HUDEP-2 (cell line): Measurements from ENCODE around the gene IRAK3.

ENCODE experiments used
- DNase-seq, 76 experiments: peaks; one replicate each; lab custom pipeline; 2025; ENCODE audit not compliant: unreplicated experiment in 76 of 76; lab: John Stamatoyannopoulos, UW

The IRAK3 gene

DNA sequence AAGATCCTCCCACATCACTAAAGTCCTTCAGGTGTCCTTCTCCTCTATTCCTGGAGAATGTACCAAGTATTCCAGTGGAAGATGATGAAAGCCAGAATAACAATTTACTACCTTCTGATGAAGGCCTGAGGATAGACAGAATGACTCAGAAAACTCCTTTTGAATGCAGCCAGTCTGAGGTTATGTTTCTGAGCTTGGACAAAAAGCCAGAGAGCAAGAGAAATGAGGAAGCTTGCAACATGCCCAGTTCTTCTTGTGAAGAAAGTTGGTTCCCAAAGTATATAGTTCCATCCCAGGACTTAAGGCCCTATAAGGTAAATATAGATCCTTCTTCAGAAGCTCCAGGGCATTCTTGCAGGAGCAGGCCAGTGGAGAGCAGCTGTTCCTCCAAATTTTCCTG is 58.7 kb downstream of the IRAK3 start:
- DNase-seq = no peak

DNA sequence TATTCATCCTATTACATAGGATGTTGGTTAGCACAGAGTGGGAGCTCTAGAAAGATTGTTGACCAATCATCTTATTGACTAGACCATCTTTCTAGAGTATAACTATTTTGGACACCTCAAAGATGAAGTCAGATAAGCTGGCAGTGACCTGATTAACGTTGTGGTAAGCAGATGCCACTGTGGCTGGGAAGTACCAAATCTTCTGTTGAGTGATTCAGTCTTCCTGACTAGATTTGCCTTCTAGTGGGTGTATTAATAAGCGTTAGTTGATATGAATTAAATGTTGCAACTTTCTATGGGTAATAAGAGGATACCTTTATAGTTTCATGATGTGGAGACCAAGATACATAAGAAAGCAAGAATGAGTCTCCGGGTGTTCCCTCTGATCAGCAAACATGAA is 62.0 kb downstream of the IRAK3 start:
- no peak for DNase-seq

DNA sequence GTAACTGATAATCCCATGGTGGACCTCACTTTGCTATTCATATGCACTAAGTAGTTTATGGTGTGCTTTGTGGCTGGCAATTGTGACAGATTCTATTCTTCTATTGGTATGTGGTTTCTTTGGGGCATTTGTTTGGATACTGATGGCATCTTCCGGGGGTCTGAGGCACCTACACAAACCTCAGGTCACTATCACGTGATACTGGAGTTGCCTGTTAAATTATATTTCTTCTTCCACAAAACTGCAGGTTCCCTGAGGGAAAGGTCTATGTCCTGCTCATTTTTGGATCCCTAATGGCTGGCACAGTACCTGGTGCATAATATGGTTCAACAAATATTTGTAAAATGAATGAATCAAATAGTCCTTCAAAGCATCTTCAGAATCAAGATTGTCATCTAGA is 63.8 kb downstream of the IRAK3 start:
- DNase-seq = no peak

DNA sequence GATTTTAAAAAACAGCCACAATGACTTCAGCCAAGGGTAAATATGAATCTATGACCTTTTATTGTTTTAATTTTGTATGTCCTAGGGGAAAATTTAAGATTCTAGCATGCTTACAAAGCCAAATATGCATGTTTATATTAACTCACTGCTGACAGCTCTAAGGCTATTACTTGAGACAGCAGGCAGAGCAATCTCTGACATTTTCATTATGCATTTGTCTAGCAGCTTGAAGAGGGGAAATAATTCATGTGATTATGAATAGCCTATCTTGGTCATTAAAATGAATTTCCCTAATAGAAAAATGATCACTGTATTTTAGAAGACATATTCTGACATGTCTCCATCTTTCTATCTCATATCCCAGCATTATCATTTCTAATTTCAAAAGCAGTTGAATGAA is 66.7 kb downstream of the IRAK3 start:
- DNase-seq = no peak

DNA sequence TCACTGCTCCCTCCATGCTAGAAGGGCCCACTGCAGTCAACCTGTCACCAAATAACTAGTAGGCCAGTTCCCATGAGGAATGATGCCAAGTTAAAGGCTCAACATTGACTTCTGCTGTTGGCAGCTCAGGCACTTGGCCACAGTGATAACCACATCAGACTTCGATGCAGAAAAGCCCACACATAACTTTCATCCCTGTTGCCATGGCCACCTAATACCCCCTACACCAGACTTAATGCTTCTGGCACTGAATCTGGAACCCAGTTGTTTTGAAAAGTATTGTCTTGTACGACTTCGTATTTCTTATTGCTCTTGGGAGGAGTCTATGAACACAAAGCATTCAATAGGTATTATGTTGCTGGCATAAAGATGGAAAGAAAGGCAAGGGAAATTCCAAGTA is 69.0 kb downstream of the IRAK3 start:
- no peak for DNase-seq

DNA sequence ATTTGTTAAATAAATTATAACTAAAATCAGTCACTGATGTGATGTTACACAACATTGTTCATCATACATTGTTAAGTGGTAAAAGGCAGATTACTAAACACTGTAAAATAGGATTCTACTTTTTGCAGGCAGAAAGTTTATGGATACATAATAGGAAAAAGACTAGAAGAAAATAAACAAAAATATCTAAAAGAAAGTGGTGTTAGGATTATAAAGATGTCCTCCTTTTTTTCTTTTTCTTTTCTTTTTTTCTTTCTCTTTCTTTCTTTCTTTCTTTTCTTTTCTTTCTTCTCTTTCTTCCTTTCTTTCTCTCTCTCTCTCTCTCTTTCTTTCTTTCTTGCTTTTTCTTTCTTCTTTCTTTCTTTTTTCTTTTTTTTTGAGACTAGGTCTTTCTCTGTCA is 73.7 kb downstream of the IRAK3 start:
- DNase-seq = no peak

DNA sequence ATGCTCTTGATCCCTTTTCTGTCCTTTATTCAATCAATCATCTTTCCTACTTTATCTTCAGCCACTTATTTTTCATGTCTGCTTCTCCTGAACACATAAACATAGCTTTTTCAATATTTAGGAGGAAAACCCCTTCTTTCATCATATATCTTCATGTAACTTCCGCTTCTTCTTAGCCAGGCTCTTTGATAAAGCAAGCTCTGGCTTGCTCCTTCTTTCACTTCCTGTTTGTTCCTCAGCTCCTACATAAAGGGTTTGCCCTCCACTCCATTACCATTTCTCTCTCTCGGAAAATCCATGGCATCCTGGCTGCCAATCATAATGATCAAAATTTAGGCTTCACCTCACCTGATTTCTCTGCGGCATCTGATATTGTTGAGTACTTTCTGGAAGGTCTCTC is 79.5 kb downstream of the IRAK3 start:
- no peak for DNase-seq

DNA sequence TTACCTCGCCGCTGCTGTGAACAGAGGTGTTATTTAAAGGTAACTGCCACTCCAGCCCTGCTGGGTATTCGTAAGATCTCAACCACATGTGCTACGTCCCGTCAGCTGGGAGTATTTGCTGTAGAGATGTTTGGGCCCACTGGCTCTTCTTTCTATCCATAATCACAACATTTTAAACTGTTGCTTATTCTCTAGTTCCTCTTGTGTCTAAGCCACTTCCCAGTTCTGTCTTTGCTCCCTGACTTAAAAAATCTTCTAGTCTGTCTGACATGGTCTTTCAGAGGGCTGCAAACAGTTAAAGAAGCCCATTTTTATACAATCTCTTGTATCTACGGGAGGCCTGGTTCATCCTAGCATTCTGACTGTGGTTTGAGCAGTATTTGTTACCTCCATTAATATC is 80.1 kb downstream of the IRAK3 start:
- DNase-seq = no peak

DNA sequence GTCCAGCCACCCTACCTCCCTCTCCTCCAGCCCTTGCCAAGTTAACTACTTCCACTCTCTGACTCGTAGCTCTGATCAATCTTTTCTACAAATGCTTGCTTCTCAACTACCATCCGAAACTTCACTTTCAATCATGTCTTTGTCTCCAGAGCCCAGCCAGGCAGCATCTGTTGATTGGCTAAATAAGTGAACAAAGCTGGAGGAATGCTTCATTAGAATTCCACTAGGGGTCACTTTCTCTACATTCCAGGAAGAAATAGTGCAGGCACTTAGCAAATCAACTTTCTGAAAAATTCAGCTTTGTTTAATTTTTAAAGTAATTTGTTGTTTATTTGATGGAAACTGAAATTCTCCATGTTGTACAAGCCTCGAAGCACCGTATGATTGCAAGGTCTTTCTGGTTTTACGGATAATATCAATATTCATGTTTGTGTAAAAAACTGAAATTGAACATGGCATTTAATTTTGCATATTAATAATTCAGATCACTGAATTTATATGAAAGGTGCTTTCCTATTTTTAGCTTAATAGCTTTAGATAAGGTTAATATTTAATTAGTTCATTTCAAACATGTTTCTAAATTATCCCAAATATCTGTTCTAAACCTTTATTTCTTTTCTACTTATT is 80.9 kb downstream of the IRAK3 start:
- DNase-seq = peak in 23 of 76 experiments; percentile 4 to 55 (median 15)

DNA sequence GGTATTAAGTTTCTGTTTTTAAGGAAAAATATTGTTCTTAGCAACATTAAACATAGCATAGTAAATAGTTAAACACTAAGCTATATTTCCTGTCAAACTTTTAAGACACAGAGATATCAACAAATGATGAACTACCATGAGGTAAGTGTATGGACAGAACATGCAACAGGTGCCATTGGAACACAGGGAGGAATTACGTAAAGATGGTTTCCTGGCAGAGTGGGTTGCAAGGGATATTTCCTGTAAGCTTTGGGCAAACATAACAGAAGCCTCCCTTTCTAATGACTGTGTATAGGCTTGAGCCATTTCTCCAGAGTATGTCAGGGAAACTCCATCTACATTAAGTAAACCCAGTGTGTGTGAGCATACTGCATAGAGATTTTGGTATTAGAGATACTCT is 81.6 kb downstream of the IRAK3 start:
- no peak for DNase-seq

DNA sequence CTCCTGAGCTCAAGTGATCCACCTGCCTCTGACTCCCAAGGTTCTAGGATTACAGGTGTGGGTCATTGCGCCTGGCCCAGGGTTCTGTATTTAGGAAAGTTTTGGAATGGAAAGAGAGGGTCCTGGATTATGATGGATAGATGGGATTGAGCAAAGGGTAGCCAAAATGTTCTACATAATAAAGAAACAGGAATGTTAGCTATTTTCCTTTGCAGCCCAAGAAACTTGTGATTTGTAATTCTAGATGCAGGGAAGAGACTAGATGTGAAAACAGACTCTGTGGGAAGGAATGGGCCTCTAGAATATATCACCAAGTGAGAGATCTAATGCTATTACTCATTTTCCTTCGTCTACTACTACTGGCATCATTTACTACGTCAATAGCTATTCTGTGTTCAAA is 83.6 kb downstream of the IRAK3 start:
- no peak for DNase-seq

DNA sequence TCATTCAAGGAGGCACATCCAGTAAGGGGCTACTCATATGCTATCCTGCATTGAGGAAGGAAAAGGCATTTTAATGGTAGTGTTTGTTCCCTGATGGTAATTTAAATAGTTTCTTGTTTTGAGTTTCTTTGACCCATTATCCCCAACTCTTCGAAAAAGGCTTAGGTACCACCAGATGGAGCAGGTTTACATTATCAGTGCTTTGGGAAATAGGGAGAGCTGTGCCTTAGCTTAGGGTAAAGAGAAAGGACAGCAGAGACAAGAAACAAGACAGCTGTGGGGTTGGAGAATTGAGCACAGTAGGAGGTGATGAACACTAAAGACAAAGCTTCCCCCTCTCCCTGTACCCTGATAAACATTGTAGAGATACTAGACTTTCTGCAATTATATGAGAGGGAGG is 84.1 kb downstream of the IRAK3 start:
- no peak for DNase-seq

DNA sequence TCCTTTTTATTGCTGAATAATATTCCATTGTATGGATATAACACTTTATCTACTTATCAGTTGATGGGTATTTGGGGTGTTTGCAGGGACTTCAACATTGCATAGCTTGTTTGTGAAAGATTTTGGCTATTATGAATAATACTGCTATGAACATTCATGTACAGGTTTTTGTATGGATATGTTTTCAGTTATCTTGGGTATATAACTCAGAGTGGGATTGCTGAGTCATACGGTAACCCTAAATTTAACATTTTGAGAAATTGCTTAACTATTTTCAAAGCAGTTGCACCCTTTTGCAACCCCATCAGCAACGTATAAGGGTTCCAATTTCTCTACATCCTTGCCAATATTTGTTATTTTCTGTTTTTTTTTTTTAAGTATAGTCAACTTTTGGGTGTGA is 86.0 kb downstream of the IRAK3 start:
- DNase-seq = no peak

DNA sequence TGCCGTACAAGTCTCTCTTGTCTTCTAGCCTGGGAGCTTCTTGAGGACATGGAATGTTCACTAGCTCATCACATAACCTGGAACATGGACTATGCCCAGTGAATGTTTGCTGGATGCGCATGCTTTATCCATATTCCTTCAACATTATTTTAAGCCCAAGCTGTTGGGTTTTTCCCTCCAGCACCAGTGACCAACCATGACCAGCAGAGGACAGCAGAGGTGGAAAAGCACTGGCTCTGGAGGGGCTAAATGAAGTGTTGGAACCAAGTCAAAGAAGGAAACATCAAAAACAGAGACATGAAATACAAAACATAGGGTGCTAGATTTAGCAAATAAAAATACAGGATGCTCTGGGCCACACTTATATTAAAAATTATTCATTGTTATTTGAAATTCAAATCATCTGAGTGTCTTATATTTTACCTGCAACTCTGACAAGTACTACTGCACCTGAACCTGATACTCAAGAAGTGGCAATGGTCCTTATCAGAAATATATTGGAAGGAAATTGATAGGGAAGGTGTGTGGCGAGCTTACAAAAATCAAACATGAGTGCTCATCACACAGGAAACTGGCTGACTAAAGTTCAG is 90.2 kb downstream of the IRAK3 start:
- DNase-seq = peak in 14 of 76 experiments; percentile 0 to 35 (median 9)

DNA sequence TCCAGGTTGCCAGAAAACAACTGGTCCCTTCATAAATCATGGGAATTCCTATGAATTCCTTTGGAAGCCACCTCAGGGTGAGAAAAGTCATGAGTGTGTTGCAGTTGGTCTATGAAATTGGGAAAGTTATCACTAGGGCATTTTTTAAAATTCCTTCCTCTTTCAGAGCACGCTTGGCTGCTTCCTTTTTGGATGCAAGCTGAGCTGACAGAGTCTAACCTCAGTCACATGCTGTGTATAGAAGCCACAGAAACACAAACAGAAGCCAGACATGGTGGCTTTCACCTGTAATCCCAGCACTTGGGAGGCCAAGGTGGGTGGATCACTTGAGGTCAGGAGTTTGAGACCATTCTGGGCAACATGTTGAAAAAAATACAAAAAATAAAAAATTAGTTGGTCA is 91.5 kb downstream of the IRAK3 start:
- DNase-seq = no peak

DNA sequence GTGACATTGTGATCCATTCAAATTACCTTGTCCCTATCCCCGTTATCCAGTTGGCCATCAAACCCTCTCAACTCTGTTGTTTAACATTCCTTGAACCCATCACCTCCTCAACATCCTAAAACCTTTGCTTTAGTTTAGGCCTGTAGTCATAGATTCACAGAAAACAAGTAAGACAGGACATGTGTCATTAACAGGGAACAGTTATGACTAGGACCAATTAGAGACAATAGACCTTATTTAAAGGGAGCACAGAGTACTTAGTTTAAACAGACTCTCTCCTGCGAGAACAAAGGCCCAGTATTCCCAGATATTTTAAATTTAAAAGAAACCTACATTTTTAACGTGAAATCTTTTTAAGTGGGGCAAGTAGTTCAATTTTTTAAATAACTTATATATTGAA is 93.2 kb downstream of the IRAK3 start:
- DNase-seq = no peak

DNA sequence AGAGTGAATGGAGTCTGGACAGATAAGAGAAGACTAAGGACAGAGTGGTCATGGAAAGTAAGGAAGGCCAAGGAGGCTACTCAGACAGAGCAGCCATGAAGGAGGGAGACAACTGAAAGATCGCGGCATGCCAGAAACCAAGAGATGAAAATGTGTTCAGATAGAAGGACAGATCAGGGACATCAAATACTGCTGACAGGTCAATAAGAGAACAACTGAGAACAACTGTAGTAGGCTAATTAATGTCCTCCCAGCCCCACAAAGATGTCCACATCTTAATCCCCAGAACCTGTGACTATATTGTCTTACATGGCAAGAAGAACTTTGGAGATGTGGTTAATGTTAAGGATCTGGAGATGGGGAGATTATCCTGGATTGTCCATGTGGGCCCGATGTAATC is 98.3 kb downstream of the IRAK3 start:
- DNase-seq = no peak

DNA sequence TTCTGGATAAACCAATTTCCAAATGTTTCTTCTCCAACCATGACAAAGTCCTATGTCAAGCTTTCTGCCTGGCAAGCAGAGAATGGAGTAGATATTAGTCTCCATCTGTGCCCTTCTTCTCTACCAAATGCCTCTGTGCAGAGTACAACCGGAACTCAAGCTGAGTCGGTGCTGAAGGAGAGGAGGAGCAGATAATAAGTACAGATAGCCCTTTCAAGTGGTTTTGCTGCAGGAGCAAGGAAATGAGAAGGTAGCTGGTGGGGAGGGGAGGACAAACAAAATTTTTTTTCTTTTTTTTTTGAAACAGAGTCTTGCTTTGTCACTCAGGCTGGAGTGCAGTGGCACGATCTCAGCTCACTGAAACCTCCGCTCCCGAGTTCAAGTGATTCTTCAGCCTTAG is 99.1 kb downstream of the IRAK3 start:
- DNase-seq = peak in 4 of 76 experiments; percentile 5 to 20 (median 12)

DNA sequence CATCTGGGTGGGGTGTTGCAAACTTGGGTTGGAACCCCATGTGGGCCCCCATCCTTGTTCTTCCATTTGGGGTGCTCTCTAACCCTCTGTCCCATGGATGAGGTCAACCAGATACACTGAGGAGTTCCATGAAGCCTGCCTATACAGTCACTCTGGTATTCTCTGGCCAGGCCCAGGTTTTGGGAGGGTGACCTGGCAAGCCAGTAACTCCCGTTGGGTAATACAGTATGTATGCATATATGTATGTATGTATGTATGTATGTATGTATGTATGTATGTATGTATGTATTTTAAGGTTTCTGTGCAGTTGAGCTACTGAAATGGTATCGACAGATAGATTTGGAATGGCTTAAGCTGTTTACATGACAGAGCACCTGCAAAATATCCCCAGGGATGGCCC is 100.5 kb downstream of the IRAK3 start:
- no peak for DNase-seq

DNA sequence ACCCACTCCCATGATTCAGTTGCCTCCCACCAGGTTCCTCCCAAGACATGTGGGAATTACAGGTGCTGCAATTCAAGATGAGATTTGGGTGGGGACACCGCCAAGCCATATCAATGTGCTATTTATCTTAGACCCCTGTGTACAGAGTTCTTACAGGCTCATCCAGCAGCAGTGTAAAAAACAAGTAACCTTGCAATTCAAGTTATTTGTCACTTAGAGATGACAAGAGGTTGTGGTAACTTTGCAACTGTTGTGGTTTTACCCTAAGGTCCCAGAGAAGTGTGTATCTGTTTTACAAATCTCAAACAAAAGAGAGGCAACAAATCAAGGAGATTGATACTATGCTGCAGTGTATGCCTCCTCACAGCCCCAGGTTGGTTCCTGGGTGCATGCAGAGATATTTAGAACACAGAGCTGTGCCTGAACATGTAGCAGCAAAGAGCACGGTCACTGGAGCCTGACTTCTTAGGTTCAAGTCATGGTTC is 101.7 kb downstream of the IRAK3 start:
- DNase-seq = no peak

DNA sequence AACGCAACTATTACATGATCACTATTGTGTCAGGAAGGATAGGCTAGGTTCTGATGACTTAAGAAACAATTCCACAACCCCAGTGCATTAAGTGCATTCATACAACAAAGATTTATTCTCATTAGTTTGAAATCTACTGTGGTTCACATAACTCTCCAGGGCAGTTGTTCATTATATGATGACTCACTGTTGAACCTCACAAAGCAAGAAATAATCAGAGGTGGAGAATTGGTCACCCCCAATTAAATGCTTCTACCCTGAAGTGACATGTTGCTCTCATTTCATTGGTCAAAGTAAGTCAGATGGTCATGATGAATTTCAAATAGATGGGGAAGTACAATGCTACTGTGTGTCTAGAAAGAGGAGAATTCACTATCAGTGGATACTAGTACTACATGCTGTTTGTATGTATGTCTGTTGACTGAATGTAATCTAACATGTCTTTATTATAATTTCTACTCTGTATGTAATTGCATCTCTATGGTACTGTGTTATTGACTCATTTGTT is 107.2 kb downstream of the IRAK3 start:
- no peak for DNase-seq

DNA sequence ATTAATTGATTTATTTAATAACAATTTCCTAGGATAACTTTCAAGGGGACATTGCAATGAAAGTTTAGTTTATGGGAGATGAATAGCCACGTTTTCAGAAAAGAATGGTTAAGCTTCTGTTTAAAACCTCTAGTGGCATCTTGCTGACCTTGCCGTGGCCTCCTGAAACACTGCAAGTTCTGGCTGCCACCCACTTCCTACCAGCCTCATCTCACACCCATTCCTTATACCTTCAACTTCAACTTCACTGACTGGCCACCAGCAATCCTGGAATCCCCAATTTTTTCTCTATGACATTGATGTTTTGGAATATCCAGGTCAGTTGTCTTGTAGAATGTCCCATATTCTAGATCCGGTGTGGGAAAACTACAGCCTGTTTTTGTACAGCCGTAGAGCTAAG is 108.1 kb downstream of the IRAK3 start:
- no peak for DNase-seq

DNA sequence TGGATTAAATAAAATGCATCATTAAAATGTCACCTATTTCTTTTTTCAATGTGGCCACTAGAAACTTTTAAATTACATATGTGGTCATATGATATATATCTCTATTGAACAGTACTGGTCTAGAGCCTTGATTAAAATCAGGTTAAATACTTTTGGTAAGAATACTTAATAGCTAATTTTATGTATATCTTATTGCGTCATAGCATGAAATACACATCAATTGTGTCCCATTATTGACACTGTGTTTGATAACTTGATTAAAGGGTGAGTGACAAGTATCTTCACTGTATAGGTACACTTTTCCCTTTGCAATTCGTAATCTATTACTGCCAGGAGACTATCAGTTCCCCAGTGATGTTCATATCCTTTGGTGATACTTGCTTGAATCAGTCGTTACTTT is 108.9 kb downstream of the IRAK3 start:
- no peak for DNase-seq
